Effector CD8-positive, alpha-beta T cell (primary cell): Measurements from ENCODE around the gene ANXA8.
"Not testable (repeated sequence)": the region's sequence is repeated elsewhere in the genome, so short reads cannot be mapped to it uniquely, and the experiment has no call there.

Experiments
- DNase-seq: peaks from one replicate; lab custom pipeline; 2025; lab: John Stamatoyannopoulos, UW
- total RNA-seq, 4 experiments: gene quantifications; one replicate each; lab custom pipeline; 2026; lab: John Stamatoyannopoulos, UW

The ANXA8 gene
- total RNA-seq = 0 reads per million in 4 experiments

GRCh38 chr10:47483923-47484322 lies at the start of gene ANXA8:
ANXA8 (minus strand) TSS chr10:47484115; CDS start chr10:47483933, 182 bp downstream.
- not testable (repeated sequence) for DNase-seq

GRCh38 chr10:47523475-47523874 lies 39.6 kb upstream of the ANXA8 start, which contains the start of gene AGAP9:
AGAP9 (minus strand) TSS chr10:47523638; CDS start chr10:47523526, 112 bp downstream.
- not testable (repeated sequence) for DNase-seq

GRCh38 chr10:47502313-47502712 lies 18.4 kb upstream of the ANXA8 start:
- DNase-seq = not testable (repeated sequence)

GRCh38 chr10:47494226-47494625 lies 10.3 kb upstream of the ANXA8 start:
- DNase-seq = not testable (repeated sequence)

GRCh38 chr10:47491600-47491999 lies 7.7 kb upstream of the ANXA8 start, which contains the start of gene FAM25G:
FAM25G (minus strand) TSS chr10:47491700; CDS start chr10:47491674, 26 bp downstream.
- not testable (repeated sequence) for DNase-seq

- DNase-seq = not testable (repeated sequence)
Measured at GRCh38 chr10:47489630-47490029, 5.7 kb upstream of the ANXA8 start.

GRCh38 chr10:47485943-47486342 lies 2.0 kb upstream of the ANXA8 start:
- DNase-seq = not testable (repeated sequence)

- not testable (repeated sequence) for DNase-seq
Measured at GRCh38 chr10:47484786-47485185, 871 bp upstream of the ANXA8 start.

GRCh38 chr10:47482367-47482766 lies 1.5 kb downstream of the ANXA8 start:
- not testable (repeated sequence) for DNase-seq

- DNase-seq = not testable (repeated sequence)
Measured at GRCh38 chr10:47481768-47482181, 2.1 kb downstream of the ANXA8 start.

- DNase-seq = not testable (repeated sequence)
Measured at GRCh38 chr10:47481182-47481766, 2.6 kb downstream of the ANXA8 start.

- not testable (repeated sequence) for DNase-seq
Measured at GRCh38 chr10:47480133-47480532, 3.8 kb downstream of the ANXA8 start.

- DNase-seq = not testable (repeated sequence)
Measured at GRCh38 chr10:47478114-47478513, 5.8 kb downstream of the ANXA8 start.

- DNase-seq = not testable (repeated sequence)
Measured at GRCh38 chr10:47477078-47477477, 6.8 kb downstream of the ANXA8 start.

GRCh38 chr10:47475101-47475500 lies 8.8 kb downstream of the ANXA8 start:
- not testable (repeated sequence) for DNase-seq

- not testable (repeated sequence) for DNase-seq
Measured at GRCh38 chr10:47473516-47473915, 10.4 kb downstream of the ANXA8 start.

- not testable (repeated sequence) for DNase-seq
Measured at GRCh38 chr10:47472647-47473046, 11.3 kb downstream of the ANXA8 start.

- not testable (repeated sequence) for DNase-seq
Measured at GRCh38 chr10:47472072-47472471, 11.8 kb downstream of the ANXA8 start.

- DNase-seq = not testable (repeated sequence)
Measured at GRCh38 chr10:47468731-47469528, 15.0 kb downstream of the ANXA8 start.

GRCh38 chr10:47467957-47468356 lies 16.0 kb downstream of the ANXA8 start:
- not testable (repeated sequence) for DNase-seq

- not testable (repeated sequence) for DNase-seq
Measured at GRCh38 chr10:47467458-47467857, 16.5 kb downstream of the ANXA8 start.

- DNase-seq = not testable (repeated sequence)
Measured at GRCh38 chr10:47465216-47465917, 18.5 kb downstream of the ANXA8 start.
